ENCODE measurements around the gene SRSF10. TPM values are rescaled to one million over a fixed set of nuclear protein-coding genes. Genes with fewer than 3 reads are reported as not detected.

The SRSF10 gene
- total and polyA plus RNA-seq, 3 donors from 2014 or later = 113 to 141 (median 124) TPM

- no peak for TF ChIP-seq POLR2A (IDR thresholded peaks at IDR 0.05)
- no peak for TF ChIP-seq CTCF (IDR thresholded peaks at IDR 0.05)
- no peak for DNase-seq
- Histone ChIP-seq H3K27me3 (no peaks in the 10 kb centered on the region), H3K4me1 (peaks cover 31% of the 10 kb centered on the region), H3K4me3 (peak overlapping the region; percentile 85 to 100), H3K27ac (no peak overlapping the region), H3K9me3 (no peaks in the 10 kb centered on the region), H3K36me3 (ENCODE audit: low read depth, missing control alignments) (no peaks in the 10 kb centered on the region)
- intact Hi-C loops (cut with DNase I; ENCODE audit: low total_unique reads) = loop anchor here (10.0 kb wide), 1 partner anchor 46 kb away; no protein-coding TSS in a partner anchor
- WGBS, 2 donors = 2 to 3% methylated on average over 4 of the region's 4 CpGs
Measured at GRCh38 chr1:23978805-23979204, 1.3 kb downstream of the SRSF10 start.

- H3K4me1 ChIP-seq = peaks cover 31% of the 10 kb centered on the region
- no peak overlapping the region for H3K27ac ChIP-seq
- TF ChIP-seq POLR2A (IDR thresholded peaks at IDR 0.05) = no peak
- no peak for TF ChIP-seq CTCF (IDR thresholded peaks at IDR 0.05)
- H3K4me3 ChIP-seq = no peak overlapping the region
- no peaks in the 10 kb centered on the region for H3K36me3 ChIP-seq (ENCODE audit: low read depth, missing control alignments)
- 46 to 64% methylated on average over 1 of the region's 1 CpG for WGBS, 2 donors
- H3K9me3 ChIP-seq = no peaks in the 10 kb centered on the region
- no peak for DNase-seq
- H3K27me3 ChIP-seq = no peaks in the 10 kb centered on the region
- intact Hi-C loops (cut with DNase I; ENCODE audit: low total_unique reads) = loop anchor here (10.0 kb wide), 1 partner anchor 47 kb away; no protein-coding TSS in a partner anchor
Measured at GRCh38 chr1:23977854-23978191, 2.3 kb downstream of the SRSF10 start.

DNA sequence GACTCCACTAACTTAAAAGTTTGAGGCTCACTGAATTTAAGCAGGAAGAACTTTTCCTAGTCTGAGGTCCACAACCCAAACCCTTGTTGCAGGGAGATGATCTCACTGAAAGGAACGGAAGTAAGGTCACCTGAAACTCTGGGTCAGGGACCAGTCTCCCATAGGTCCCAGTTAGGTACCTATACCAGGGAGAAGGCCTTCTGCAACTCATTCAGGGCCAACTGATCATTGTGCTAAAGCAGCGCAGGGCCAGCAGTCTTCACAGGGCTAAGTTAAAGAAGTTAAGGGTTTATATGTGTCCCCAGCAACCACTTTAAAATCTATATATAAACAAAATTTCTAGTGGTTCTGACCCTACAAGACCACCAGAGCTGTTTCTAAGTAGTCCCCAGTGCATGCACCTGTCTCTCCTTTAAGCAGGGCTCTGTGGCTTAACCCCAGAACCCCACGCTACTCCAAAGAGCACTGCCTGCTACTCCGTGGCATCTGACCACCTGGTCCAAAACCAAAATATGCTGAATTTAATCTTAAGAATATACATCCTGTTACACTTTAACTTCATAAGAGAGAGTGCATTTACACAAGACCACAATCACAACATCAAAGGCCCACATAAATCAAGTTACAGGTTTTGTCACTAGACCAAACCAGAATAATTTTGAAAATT is 2.8 kb downstream of the SRSF10 start:
- Histone ChIP-seq H3K4me1 (peaks cover 31% of the 10 kb centered on the region), H3K4me3 (no peak overlapping the region), H3K9me3 (no peaks in the 10 kb centered on the region), H3K36me3 (ENCODE audit: low read depth, missing control alignments) (no peaks in the 10 kb centered on the region), H3K27ac (peak overlapping the region in 1 of 2 donors; percentile 56), H3K27me3 (no peaks in the 10 kb centered on the region)
- DNase-seq = no peak
- WGBS, 2 donors = 40 to 47% methylated on average over 4 of the region's 4 CpGs
- TF ChIP-seq CTCF (IDR thresholded peaks at IDR 0.05) (no peak), POLR2A (IDR thresholded peaks at IDR 0.05) (no peak)
- intact Hi-C loops (cut with DNase I; ENCODE audit: low total_unique reads) = loop anchor here (10.0 kb wide), 1 partner anchor 47 kb away; no protein-coding TSS in a partner anchor

DNA sequence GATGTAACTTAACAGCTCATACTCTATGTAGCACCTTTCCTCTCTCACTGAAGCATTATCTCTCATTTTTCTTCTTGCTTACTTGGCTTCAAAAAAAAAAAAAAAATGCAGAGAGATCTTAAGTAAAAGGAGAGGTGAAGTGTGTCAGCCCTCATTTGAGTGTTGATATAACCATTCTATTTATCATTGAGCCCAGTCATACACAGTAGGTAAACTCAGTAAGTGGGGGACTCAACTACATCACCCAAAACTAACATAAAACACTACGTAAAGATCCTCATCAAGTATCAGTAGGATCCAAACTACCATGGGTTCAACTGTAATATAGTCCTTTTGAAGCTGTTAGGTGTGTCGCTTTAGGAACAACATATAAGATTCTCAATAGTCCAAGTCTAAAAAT is 12.3 kb downstream of the SRSF10 start:
- no peaks in the 10 kb centered on the region for H3K9me3 ChIP-seq
- DNase-seq = no peak
- intact Hi-C loops (cut with DNase I; ENCODE audit: low total_unique reads) = no loop called here
- no peak overlapping the region for H3K27ac ChIP-seq
- no peaks in the 10 kb centered on the region for H3K36me3 ChIP-seq (ENCODE audit: low read depth, missing control alignments)
- 71 to 93% methylated on average over 2 of the region's 2 CpGs for WGBS, 2 donors
- no peak overlapping the region for H3K4me3 ChIP-seq
- no peaks in the 10 kb centered on the region for H3K27me3 ChIP-seq
- H3K4me1 ChIP-seq = no peaks in the 10 kb centered on the region
- TF ChIP-seq POLR2A (IDR thresholded peaks at IDR 0.05) = no peak
- TF ChIP-seq CTCF (IDR thresholded peaks at IDR 0.05) = no peak

DNA sequence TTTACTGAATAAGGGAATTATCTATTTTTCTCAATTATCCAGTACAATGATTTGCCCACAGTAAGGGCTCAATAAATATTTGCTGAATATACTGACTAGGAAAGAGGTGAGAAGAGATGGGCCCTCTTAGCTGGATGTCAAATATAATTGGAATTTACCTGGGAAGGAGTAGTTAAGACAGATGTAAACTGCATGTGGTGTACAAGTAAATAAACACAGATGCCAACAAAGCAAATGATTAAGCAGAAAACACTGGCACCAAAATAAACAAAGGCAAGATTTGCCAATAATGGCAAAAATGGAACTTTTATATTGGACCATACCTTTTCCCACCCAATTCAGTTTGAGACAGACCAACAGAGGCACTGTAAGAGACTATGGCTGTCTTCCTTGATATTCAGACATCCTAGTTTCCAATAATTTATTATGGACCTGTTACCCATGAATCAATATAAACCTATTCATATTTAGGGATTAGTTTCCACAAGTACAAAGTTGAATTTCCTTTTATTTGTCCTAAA is 13.1 kb downstream of the SRSF10 start:
- H3K9me3 ChIP-seq = no peaks in the 10 kb centered on the region
- no peak for DNase-seq
- no peaks in the 10 kb centered on the region for H3K27me3 ChIP-seq
- no peaks in the 10 kb centered on the region for H3K4me1 ChIP-seq
- no peak overlapping the region for H3K27ac ChIP-seq
- no peak for TF ChIP-seq CTCF (IDR thresholded peaks at IDR 0.05)
- H3K4me3 ChIP-seq = no peak overlapping the region
- H3K36me3 ChIP-seq (ENCODE audit: low read depth, missing control alignments) = no peaks in the 10 kb centered on the region
- intact Hi-C loops (cut with DNase I; ENCODE audit: low total_unique reads) = no loop called here
